GM13976 (cell line): ENCODE results near the gene RAD9A.

Experiments
- DNase-seq: peaks from one replicate; pipeline ENCODE4 v3.0.0; 2012; ENCODE audit warnings: low spot score
- CTCF ChIP-seq: IDR thresholded peaks from 2 replicates; pipeline ENCODE4 v1.5.1; 2012; ENCODE audit warnings: borderline replicate concordance, mild to moderate bottlenecking; ENCODE audit not compliant: insufficient read depth; ENCODE audit errors: extremely low read depth, missing control alignments, control extremely low read depth
- in situ Hi-C: fragments of 300-500 bp; cut with MboI; formaldehyde crosslinking; loops from one replicate; pipeline ENCODE4 v1.12.0; 2022; ENCODE audit warnings: low sequenced_read_pairs, mixed read lengths, inconsistent platforms; ENCODE audit not compliant: unreplicated experiment

Gene RAD9A

GRCh38 chr11:67428052-67429001 is 36.5 kb downstream of the RAD9A start, which contains the start of gene RPS6KB2:
TSS of gene RPS6KB2 (plus strand) at chr11:67428494. CDS start at chr11:67428546, 52 bp downstream.
- peak; percentile 99 for DNase-seq
- in situ Hi-C loops: no loop called here
- no peak for TF ChIP-seq CTCF

DNA sequence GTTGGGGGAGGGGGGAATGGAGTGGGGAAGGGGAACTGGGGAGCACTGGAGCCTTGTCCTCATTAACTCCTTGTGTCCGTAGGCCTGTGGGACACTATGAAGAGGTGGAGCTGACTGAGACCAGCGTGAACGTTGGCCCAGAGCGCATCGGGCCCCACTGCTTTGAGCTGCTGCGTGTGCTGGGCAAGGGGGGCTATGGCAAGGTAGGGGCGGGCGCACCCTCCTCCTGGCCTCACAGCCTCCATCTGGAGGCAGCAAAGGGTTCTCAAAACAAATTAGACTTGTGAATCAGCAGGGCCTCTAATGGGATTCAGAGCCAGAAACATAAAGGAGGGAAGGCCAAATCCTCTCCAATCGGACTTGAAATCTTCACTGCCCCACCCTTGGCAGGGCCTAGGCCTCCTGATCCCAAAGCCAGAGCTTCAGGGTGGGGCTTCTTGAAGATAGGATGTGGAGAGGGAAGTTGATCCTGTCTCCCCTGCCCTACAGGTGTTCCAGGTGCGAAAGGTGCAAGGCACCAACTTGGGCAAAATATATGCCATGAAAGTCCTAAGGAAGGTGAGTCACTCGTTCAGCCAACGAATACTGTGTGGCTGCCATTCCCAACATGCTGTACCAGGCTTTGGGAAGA is 37.4 kb downstream of the RAD9A start:
- no peak for TF ChIP-seq CTCF
- DNase-seq: no peak
- in situ Hi-C loops: no loop called here

DNA sequence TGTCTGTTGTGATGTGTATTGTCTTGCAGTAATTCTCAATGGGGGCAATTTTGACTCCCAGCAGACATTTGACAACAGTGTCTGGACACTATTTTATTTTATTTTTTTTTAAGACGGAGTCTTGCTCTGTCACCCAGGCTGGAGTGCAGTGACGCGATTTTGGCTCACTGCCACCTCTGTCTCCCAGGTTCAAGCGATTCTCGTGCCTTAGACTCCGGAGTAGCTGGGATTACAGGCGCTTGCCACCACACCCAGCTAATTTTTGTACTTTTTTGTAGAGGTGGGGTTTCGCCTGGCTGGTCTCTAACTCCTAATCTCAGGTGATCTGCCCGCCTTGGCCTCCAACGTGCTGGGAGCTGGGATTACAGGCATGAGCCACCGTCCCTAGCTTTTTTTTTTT is 37.9 kb downstream of the RAD9A start:
- in situ Hi-C loops: no loop called here
- no peak for DNase-seq
- no peak for TF ChIP-seq CTCF

- DNase-seq: no peak
- TF ChIP-seq CTCF: no peak
- in situ Hi-C loops: no loop called here
Observed at GRCh38 chr11:67431346-67432249, 39.8 kb downstream of the RAD9A start.

DNA sequence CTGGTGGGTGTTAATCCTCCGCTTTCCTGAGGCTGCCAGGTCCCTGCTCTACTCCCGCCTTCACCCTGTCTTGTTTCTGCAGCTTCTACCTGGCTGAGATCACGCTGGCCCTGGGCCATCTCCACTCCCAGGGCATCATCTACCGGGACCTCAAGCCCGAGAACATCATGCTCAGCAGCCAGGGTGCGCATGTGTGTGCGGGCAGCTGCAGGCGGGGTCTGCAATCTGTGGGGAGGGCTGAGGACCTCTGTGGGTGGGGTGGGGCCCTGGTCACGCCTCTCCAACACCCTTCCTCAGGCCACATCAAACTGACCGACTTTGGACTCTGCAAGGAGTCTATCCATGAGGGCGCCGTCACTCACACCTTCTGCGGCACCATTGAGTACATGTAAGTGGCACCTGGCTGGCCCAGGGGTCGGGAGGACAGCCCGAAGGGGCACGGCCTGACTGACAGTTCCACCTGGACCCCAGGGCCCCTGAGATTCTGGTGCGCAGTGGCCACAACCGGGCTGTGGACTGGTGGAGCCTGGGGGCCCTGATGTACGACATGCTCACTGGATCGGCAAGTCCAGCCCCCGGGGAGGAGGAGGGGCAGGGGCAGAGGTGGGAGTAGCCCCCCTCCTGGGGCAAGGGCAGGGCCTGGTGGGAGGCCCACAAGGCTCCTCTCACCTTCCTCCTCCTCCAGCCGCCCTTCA is 41.0 kb downstream of the RAD9A start:
- DNase-seq: no peak
- no peak for TF ChIP-seq CTCF
- in situ Hi-C loops: no loop called here
